HepG2 (cell line): Measurements from ENCODE around the gene ZNF217. TPM values are rescaled to one million over a fixed set of nuclear protein-coding genes. Genes with fewer than 3 reads are reported as not detected.

Experiments used
- CEBPZ ChIP-seq: IDR thresholded peaks from 2 replicates; pipeline ENCODE4 v1.6.1; 2012; ENCODE audit warnings: low read length, improper control_type of control experiment
- ISX ChIP-seq: sonication (generic); formaldehyde crosslinking; conservative IDR thresholded peaks from 2 replicates; pipeline ENCODE4 v1.5.0; 2020; ENCODE audit warnings: missing genetic modification reagents
- NFIB ChIP-seq: sonication (generic); formaldehyde crosslinking; IDR thresholded peaks from 2 replicates; pipeline ENCODE4 v1.9.0; 2021; ENCODE audit warnings: missing genetic modification reagents, mild to moderate bottlenecking, borderline replicate concordance
- NR2F2 ChIP-seq: IDR thresholded peaks from 2 replicates; pipeline ENCODE4 v1.6.1; 2012; ENCODE audit warnings: low read depth, inconsistent platforms, borderline replicate concordance
- NR3C1 ChIP-seq: sonication (generic); formaldehyde crosslinking; IDR thresholded peaks from 2 replicates; pipeline ENCODE4 v1.4.0; 2020; ENCODE audit warnings: missing genetic modification reagents
- POLR2G ChIP-seq: fragments of 200-400 bp; formaldehyde crosslinking; IDR thresholded peaks from 2 replicates; pipeline ENCODE4 v1.6.1; 2018; ENCODE audit warnings: mild to moderate bottlenecking, low read depth, low read length, moderate library complexity
- SNAI1 ChIP-seq: sonication (generic); formaldehyde crosslinking; IDR thresholded peaks from 2 replicates; pipeline ENCODE4 v1.5.0; 2020; ENCODE audit warnings: mild to moderate bottlenecking, missing genetic modification reagents, borderline replicate concordance
- SOX13 ChIP-seq, 3 experiments: fragments of 450-650 bp in 1 of 3; sonication (generic) in 1 of 3; formaldehyde crosslinking in 1 of 3; IDR thresholded peaks in 2 of 3; conservative IDR thresholded peaks in 1 of 3; 2 replicates each; pipeline versions ENCODE4 v1.5.0 to v1.6.1; 2016 to 2020; ENCODE audit warnings: antibody characterized with exemption in 1 of 3, mild to moderate bottlenecking in 1 of 3, missing compliant biosample characterization in 1 of 3, missing genetic modification reagents in 1 of 3, moderate library complexity in 1 of 3
- ZNF18 ChIP-seq: sonication (generic); formaldehyde crosslinking; IDR thresholded peaks from 2 replicates; pipeline ENCODE4 v1.8.0; 2022; ENCODE audit warnings: mild to moderate bottlenecking, missing genetic modification reagents; ENCODE audit not compliant: insufficient replicate concordance
- ZNF337 ChIP-seq: sonication (generic); formaldehyde crosslinking; IDR thresholded peaks from 2 replicates; pipeline ENCODE4 v1.5.1; 2020; ENCODE audit warnings: missing genetic modification reagents, low read depth, mild to moderate bottlenecking, borderline replicate concordance
- ZNF501 ChIP-seq: sonication (generic); formaldehyde crosslinking; IDR thresholded peaks from 2 replicates; pipeline ENCODE4 v1.5.1; 2020; ENCODE audit warnings: mild to moderate bottlenecking, moderate library complexity, missing genetic modification reagents
- ZNF530 ChIP-seq: sonication (generic); formaldehyde crosslinking; IDR thresholded peaks from 2 replicates; pipeline ENCODE4 v1.5.0; 2020; ENCODE audit warnings: low read depth, mild to moderate bottlenecking, missing genetic modification reagents
- ZNF598 ChIP-seq: sonication (generic); formaldehyde crosslinking; IDR thresholded peaks from 2 replicates; pipeline ENCODE4 v1.5.1; 2020; ENCODE audit warnings: mild to moderate bottlenecking, missing genetic modification reagents, borderline replicate concordance
- ZNF615 ChIP-seq: sonication (generic); formaldehyde crosslinking; IDR thresholded peaks from 2 replicates; pipeline ENCODE4 v1.5.0; 2020; ENCODE audit warnings: mild to moderate bottlenecking, missing genetic modification reagents, borderline replicate concordance
- polyA plus RNA-seq, 8 experiments: library from polyadenylated mRNA; depleted of rRNA in 3 of 8; stranded (reverse) in 7 of 8; unstranded in 1 of 8; fragments of >200 nt; fragmentation: Illumina TruSeq in 4 of 8; extraction: Trizol in 4 of 8; gene quantifications; 2 replicates each; pipeline versions ENCODE4 v1.2.1 to v1.2.3, GENCODE V29; 2011 to 2016; ENCODE audit warnings: low read depth in 4 of 8, missing spikeins in 1 of 8, mixed read lengths in 1 of 8; ENCODE audit not compliant: insufficient read depth in 1 of 8
- total RNA-seq, 5 experiments: library from RNA; depleted of rRNA; stranded (reverse); fragments of >200 nt; fragmentation: Illumina TruSeq; extraction: Trizol; gene quantifications; 2 replicates each; pipeline ENCODE4 v1.2.3, GENCODE V29; 2016; ENCODE audit warnings: low read depth in 1 of 5
- TF ChIP-seq, protein P1 (sequence below): sonication (generic); formaldehyde crosslinking; IDR thresholded peaks from 2 replicates; pipeline ENCODE4 v1.8.0; 2022; ENCODE audit warnings: mild to moderate bottlenecking, missing genetic modification reagents, borderline replicate concordance
- TF ChIP-seq, protein P2 (sequence below): sonication (generic); formaldehyde crosslinking; IDR thresholded peaks from 2 replicates; pipeline ENCODE4 v1.4.0; 2020; ENCODE audit warnings: low read depth, mild to moderate bottlenecking, missing genetic modification reagents

Gene ZNF217
- total and polyA plus RNA-seq, 2 of the 13 experiments (the other 11 are each of a cell fraction or from before 2014, with no cell fraction given), result 22.3 to 29.8 TPM

GRCh38 chr20:53622247-53623133 lies 28.9 kb upstream of the ZNF217 start (continued):
- no peak for TF ChIP-seq CEBPZ
- no peak for TF ChIP-seq SOX13 (IDR thresholded peaks at IDR 0.05)
- peak in 1 of 2 experiments; percentile 52; a peak in 2 of 4 replicates for TF ChIP-seq SOX13 (CRISPR knock-in tag; conservative IDR thresholded peaks at IDR 0.05 in 1 of 2, IDR thresholded peaks at IDR 0.05 in 1 of 2)
- no peak for TF ChIP-seq ISX (CRISPR knock-in tag)
- TF ChIP-seq, protein P1, sequence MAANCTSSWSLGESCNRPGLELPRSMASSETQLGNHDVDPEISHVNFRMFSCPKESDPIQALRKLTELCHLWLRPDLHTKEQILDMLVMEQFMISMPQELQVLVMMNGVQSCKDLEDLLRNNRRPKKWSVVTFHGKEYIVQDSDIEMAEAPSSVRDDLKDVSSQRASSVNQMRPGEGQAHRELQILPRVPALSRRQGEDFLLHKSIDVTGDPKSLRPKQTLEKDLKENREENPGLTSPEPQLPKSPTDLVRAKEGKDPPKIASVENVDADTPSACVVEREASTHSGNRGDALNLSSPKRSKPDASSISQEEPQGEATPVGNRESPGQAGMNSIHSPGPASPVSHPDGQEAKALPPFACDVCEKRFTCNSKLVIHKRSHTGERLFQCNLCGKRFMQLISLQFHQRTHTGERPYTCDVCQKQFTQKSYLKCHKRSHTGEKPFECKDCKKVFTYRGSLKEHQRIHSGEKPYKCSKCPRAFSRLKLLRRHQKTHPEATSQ (CRISPR knock-in tag), result no peak
- no peak for TF ChIP-seq POLR2G
- peak; percentile 72; the same call in 1 of the 2 replicates for TF ChIP-seq NR2F2
- TF ChIP-seq NR3C1 (CRISPR knock-in tag), result no peak
- TF ChIP-seq ZNF530 (CRISPR knock-in tag), result no peak
- TF ChIP-seq ZNF598 (CRISPR knock-in tag), result no peak
- no peak for TF ChIP-seq NFIB (CRISPR knock-in tag)
- no peak for TF ChIP-seq ZNF501
- TF ChIP-seq ZNF18 (CRISPR knock-in tag), result peak; percentile 66
- TF ChIP-seq, protein P2, sequence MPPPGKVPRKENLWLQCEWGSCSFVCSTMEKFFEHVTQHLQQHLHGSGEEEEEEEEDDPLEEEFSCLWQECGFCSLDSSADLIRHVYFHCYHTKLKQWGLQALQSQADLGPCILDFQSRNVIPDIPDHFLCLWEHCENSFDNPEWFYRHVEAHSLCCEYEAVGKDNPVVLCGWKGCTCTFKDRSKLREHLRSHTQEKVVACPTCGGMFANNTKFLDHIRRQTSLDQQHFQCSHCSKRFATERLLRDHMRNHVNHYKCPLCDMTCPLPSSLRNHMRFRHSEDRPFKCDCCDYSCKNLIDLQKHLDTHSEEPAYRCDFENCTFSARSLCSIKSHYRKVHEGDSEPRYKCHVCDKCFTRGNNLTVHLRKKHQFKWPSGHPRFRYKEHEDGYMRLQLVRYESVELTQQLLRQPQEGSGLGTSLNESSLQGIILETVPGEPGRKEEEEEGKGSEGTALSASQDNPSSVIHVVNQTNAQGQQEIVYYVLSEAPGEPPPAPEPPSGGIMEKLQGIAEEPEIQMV (CRISPR knock-in tag), result no peak
- peak; percentile 31; the same call in 1 of the 2 replicates for TF ChIP-seq ZNF337
- no peak for TF ChIP-seq SNAI1 (CRISPR knock-in tag)
- TF ChIP-seq ZNF615 (CRISPR knock-in tag), result no peak
